Measurements from ENCODE around the gene VANGL1.

The VANGL1 gene

DNA sequence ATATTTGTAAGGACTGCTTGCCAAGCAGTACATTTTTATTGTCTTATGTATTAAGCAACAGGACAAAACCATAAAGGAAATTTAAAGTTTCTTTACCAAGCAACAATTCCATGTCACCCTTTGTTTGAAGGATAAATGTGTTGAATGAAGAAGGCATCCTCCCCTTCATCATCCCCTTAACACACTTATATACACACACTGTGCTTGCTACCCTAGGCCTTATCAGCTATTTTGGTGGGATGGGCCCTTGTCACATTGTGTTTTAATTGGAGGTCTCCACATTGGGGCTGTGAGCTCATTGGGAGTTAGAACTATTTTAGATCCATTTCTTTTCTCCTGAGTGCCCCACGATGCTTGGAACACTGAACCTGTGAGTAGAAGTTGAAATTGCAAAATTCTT is 1.9 kb downstream of the VANGL1 start:
- no peak for DNase-seq (ENCODE audit: low spot score)

DNA sequence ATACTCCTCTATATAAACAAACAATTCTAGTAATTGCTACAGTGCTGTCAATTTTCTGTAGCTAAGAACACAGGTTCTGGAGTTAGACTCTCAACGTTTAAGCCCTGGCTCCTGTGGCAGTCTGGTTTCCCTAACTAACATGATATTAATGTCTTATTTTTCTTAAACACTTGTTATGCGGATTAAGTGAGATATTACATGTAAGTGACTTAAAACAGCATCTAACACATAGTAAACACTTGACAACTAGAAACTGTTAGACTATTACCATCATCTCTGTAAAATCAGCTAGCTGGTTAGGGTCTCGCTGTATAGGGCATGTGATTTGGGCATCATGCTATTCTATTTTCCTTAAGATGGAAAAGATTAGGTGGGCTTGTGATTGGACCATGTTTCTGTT is 2.3 kb downstream of the VANGL1 start:
- no peak for DNase-seq (ENCODE audit: low spot score)

DNA sequence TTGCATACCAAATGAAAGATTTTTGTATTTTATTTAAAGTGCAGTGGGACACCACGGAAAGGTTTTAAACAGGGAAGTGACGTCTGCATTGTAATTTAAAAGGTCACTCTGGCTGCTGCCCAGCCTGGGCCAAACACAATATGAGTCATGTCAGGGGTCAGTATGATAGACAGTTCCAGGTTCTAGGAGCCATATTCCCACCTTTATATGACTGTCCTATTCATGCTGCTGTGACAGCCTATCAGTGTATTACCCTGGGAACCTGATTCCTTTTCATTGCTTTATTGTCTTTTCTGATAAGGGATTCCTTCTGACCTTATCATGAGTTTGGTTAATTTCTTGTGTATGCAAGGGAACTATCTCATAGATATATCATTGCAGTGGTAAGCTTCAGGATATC is 5.3 kb downstream of the VANGL1 start:
- DNase-seq (ENCODE audit: low spot score), result no peak

DNA sequence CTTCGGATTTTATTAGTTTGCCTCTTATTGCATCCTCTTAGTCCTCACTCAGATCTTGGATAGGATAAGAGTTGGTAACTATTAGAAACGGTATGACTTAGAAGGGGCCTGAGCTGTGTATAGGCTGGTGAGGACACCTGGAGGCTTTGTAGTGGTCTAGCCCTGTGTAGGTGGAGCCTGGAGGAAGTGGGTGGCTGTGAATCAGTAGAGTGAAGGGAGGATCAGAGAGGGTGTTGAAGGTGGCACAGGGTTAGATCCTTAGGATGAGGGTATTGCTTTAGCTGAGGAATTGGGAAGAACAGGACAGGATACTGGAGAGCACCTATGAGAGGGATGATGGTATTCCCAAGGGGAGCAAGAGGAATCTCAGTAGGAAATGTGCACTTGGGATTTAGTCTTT is 5.7 kb downstream of the VANGL1 start:
- DNase-seq (ENCODE audit: low spot score), result peak; percentile 20

DNA sequence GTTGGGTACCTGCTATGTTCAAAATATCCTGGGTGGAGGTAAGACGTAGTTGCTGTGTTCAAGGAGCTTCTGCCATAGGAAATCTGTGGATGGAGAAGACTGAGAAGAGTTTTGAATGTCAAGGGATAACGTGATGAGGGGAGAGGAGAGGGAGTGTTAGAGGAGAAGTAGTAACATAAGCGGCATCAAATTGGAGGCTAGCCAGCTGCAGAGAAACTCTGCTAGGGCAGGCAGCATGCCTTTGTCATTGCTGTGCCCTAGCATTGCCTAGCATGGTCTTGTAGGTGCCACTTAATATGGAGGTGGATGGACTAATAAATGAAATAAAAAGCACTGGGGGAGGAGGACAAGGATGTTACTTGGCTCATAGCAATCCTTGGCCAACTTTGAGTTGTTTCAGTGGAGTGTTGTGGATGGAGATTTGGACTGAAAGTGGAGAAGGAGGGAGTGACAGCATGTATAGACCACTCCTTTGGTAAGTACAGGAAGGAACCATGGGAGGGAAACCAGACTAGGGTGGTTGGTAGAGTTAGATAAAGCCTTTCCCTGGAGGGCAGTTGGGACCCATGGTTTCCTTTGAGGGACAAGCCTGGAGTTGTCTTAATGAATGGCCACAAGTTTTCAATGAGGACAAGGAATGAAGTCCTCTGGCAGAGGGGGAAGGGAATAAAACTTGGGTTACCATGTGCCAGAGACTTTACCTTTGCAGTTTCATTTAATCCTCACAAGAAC is 6.3 kb downstream of the VANGL1 start:
- DNase-seq (ENCODE audit: low spot score), result no peak

DNA sequence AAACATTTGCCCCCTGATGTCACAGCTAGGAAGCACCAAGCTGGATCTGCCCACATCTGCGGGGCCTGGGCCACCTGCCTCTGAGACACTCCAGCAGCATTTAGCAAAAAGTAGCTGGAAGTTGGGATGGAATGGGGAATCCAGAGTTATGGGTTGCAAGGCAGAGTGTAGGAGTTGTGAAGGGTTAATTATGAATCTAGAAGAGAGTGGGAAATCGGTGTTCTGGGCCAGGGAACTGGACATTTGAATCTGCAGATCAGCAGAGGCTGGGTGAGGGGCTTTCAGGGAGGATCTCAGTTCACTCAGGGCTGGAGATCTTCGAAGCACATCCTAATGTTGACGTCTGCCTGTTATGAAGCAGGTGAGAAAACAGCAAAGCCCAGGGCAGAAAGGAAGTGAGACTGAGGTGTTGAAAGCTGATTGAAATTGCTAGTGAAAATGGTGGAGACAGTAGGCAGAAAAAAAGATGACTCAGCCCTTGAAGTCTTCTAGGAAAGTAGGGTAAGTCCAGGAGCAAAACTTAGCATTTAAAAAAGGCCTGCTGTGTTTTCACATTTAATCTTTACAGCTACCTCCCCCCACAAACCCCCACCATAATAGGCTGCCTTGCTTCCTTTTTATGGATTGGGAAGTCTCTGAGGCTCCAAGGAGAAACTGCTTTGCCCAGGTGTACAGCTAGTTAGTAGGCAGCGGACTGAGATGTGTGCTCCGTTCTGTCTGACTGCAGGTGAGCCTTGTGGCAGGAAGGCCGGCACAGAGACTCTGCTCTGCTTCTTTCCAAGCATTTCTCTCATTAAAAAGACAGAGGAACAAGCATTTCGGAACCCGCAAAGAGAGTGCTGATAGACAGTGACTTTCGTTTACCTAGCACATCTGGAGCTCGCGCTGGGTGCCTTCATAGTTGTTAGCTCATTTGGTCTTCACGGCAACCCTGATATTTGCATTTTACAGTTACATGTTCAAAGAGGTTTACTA is 7.2 kb downstream of the VANGL1 start:
- DNase-seq (ENCODE audit: low spot score), result peak; percentile 20

DNA sequence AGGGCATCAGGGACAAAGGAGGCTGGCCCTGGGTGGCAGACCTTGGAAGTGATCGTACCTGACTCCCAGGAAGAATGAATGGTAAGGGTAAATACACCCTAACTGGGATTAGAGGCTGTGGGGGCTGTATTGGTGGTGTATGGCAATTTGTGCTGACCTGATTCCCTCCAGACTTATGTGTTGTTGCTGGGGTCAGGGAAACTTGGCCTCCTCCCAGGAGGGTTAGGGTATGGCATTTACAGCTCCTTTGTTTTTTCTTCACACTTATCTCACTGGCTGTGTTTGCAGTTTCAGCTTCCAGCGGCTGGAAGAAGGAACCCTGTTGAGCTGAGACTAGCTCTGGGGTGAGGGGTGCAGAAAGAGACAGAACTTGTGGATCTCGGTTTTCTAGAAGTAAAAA is 8.2 kb downstream of the VANGL1 start:
- no peak for DNase-seq (ENCODE audit: low spot score)

DNA sequence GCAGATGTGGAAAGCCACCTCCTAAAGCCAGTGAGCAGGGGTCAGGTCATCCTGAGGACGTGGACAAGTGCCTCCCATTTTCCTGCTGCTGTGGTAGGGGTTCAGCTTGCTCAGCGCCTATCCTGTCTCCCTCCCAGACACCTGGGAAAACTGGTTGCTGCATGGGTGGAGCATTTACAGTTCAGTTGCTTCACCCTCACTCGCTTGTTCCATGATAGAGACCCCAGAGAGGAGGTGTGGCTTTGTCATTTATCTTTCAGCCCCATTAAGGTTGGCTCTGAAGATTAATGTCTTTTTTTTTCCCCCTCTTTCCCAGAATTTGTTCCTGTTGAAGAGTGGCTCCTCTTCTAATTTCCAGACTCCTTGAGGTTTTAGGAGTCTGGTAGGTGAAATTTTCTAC is 9.2 kb downstream of the VANGL1 start:
- no peak for DNase-seq (ENCODE audit: low spot score)

DNA sequence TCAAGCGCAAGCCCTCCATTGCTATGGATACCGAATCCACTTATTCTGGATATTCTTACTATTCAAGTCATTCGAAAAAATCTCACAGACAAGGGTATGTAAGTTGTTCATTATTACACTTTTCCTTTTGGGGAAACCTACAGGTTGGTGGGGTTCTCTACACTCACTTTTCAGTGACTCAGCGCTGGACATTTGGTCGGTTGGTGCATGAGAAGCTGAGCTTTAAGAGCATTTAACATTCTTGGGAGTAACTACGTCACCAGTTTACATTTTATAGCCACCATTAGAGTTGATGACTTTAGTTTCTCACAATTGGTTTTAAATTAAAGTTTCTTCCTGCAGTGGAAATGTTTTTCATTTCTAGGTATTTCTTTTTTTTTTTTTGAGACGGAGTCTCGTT is 9.6 kb downstream of the VANGL1 start:
- no peak for DNase-seq (ENCODE audit: low spot score)

DNA sequence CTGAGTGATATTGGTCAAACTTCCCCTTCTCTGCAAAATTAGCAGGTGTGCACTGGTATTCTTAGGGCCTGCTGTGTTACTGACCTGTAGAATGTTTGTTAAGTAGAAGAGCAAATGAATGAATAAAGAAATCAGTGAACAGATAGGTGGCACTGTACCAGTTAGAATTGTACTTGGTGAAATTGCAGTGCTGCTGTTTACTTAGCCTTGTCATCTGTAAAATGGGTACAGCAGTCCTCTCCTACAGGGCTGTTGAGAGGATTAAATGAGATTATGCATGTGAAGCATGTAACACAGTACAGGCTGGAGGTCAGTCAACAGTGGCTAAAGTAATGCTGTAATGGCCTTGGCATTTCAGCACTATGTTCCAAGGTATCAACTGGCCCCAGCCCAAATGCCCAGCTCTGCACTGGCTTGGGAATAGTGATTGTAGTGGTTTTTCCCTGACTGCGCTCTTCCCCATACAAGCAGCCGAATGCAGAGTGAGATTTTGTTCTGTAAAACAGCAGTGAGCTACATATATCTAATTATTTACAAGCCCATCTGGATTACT is 10.5 kb downstream of the VANGL1 start:
- DNase-seq (ENCODE audit: low spot score), result no peak

DNA sequence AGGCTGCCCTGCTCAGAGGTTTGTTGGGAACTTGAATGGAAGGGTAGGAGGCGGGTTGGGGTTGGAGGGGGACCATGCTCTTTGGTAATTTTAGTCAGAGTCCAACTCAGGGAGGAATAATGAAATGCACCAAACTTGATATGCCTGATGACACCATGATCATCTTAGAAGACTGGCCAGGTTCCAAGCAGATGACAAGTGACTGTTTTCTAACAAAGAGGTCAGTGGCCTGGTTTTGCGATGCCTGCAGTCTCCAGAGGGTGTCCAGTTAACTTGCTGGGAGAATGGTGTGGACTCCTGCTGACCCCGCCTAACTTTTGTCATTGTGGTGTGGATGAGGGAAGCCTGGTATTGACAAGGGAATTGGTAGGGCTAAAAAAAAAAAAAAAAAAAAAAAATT is 12.4 kb downstream of the VANGL1 start:
- no peak for DNase-seq (ENCODE audit: low spot score)

DNA sequence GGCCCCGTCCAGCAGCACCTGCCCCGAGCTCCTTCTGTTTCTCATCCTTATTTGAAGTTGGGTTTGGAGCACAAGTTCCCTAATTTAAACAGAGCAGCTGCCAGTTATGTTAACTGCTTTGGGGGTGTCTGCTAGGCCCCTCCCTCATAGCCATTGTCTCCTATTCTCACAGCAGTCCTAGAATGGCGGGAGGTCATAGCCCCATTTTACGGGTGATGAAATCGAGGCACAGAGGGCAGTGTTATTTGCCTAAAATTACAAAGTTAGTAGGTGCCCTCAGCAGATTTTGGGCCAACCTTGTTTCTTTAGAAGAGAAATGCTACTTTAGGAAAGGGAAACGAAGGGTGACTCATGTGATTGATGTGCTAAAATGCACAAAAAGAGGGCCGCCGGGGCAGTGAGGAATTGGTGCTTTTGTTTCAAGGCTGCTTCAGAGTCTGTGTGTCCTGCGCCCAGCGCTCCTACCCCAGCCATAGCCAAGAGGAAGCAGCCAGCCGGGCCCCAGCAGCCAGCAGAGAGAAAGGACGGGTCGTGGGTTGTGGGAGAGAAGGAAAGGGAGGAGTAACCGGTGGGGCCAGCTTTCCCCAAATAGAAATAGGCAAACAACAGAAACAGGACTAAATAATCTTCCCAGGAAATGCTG is 13.0 kb downstream of the VANGL1 start:
- DNase-seq (ENCODE audit: low spot score), result no peak

DNA sequence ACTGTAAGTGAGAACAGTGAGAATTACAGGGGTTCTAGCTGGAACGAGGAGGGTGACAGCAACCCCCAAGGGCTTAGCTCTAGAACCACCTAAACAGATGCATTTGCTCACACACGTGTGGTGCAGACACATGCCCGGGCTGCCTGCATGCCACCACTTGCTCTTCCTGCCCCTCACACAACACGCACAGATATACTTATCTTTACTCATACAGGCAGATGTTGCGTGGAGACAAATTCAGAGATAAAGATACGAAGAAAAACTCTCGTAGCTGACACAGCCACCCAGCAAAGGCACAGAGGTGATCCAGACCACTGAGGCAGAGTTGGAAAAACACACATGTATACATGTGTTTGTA is 13.5 kb downstream of the VANGL1 start:
- DNase-seq (ENCODE audit: low spot score), result no peak

DNA sequence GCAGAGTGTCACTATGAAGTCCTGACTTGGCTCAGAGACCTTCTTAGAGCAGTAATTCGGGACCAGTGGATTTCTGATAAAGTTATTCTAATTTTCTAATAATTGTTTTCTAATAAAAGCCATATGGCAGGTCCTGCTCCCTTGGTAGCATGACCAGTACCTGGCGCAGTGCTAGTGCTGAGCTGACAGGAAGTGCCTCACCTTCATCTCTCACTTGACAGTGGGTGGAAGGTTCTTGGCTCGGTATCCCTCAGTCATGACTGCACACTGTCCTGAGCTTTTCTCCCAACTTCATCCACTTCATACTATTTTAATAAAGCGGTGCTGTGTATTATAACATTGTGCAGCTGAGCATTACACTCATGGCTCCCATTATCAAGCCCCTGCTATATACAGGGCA is 14.1 kb downstream of the VANGL1 start:
- no peak for DNase-seq (ENCODE audit: low spot score)

DNA sequence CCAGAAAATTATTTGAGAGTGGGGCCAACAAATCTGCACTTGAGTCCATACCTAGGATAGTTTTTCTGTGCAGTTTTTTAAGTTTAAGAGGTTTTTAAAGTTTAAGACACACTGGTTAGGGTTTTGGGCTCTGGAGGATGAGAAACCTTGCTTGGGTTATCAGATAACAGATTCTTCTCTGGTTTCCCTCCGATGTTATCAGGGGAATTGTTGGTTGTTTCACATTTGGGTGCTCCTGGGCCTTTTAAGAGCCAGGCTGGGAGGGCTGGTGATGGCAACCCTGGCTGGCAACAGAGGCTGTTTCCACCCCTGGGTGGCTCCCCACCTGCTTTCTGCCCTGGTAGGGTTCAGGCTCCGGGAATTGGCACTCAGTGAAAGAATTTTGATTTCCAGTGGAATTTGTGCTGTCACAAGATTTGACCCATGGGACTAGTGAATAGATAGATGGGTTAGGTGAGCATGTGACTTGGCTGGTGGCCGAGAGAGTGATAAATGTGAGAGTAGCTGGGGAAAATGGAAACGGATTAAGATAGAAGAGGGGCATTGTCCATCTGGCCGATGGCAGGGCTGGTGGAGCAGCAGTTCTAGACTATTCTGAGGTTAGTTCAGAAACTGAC is 14.8 kb downstream of the VANGL1 start:
- no peak for DNase-seq (ENCODE audit: low spot score)

DNA sequence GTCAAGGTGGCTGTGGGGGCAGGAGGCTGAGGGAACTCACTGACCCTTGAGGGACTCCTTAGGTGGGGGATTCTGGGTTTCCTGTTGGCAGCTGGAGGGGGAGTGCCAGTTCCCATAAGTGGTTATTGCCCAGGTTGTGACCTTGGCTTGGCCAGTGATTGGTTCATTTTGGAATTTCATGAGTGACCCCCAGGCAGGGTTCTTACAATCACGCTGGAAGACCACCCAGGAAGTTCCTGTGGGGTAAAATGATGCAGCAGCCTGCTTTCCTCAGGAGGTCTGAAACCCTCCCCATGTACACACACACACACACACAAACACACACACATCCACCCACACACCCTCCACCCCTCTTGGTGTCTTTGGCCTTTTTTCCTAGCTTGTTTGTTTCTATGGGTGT is 16.9 kb downstream of the VANGL1 start:
- no peak for DNase-seq (ENCODE audit: low spot score)

DNA sequence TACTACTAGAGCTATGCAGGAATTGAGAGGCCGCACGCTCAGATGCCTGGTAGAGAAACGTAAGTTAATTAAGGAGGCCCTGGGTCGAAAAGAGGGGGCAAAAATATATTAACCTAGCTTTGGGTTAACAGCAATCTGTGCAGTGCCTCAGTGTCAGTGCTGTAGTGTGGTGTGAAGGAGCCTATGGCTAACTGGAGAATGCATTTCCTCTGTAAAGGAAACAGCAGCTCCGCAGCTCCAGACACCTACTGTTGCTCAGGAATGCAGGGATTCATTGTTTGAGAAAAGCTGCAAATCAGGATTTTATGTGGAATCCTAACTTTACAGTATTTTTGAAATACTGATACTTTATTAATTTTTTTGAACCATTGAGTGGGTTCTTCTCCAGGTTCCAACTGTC is 18.4 kb downstream of the VANGL1 start:
- no peak for DNase-seq (ENCODE audit: low spot score)

DNA sequence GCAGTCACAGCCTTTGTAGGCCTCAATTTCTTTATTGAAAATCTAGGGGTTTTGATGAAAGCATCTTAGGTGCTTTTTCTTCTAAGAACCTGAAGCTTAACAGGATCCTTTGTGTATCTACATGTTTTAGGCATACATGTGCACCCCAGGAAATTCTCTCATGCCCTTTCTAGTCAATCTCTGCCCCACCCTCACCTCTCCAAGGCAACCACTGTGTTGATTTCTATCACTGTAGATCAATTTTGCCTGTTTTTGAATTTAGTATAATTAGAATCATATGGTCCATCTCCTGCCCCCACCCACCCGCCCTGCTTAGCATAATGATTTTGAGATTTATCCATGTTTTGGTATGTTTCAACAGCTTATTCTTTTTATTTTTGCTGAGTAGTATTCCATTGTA is 19.4 kb downstream of the VANGL1 start:
- no peak for DNase-seq (ENCODE audit: low spot score)

DNA sequence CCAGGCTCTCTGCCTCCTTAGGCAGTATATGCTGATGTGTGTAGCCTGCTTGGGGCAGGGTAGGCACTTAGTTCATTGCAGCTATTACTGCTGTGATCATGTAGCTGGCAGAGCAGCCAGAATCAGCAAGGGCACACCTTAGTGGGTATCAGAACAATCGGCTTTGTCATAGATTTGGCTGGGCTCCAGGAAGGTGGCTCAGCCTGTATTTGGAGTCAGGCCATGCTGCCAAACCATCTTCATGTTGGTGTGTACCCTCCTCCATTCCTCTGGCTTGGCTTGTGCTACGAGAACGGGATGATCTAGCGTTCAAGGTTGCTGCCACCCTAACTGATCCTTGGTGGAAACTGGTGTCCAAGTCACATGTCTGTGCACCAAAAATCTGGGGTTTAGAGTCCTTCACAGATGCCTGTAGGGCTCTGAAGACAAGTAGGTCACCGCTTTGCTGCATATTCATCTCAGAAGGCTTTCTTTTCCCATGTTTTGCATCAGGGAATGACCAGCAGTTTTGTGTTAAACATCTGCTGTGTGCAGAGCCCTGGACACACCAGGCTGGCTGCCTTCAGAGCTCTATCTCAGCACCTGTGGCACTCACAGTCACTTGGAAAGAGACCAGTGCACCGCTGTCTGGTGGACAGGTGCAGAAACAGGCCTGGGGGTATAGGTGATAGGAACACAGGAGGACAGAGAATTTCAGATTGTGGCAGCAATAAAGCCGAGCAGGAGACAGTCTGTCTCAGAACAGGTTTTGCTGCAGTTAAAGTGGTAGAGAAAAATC is 23.7 kb downstream of the VANGL1 start:
- no peak for DNase-seq (ENCODE audit: low spot score)

DNA sequence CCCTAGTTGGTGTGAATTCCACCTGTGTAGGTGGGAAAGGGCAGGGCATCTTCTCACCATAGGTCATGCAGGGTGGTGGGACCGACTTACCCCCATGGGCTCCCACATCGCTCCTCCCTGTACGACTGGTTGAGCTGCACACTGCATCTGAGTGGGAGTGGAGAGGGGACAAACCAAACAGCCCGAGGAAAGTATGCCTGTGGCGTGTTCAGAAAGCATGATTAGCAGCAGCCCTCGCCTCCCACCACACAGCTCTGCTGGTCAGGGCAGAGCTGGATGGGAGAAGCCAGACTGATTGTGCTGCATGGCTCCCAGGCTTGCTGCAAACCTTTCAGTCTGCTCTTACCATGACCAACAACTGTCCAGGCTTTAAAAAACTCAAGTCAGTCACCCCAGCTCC is 24.4 kb downstream of the VANGL1 start:
- no peak for DNase-seq (ENCODE audit: low spot score)

DNA sequence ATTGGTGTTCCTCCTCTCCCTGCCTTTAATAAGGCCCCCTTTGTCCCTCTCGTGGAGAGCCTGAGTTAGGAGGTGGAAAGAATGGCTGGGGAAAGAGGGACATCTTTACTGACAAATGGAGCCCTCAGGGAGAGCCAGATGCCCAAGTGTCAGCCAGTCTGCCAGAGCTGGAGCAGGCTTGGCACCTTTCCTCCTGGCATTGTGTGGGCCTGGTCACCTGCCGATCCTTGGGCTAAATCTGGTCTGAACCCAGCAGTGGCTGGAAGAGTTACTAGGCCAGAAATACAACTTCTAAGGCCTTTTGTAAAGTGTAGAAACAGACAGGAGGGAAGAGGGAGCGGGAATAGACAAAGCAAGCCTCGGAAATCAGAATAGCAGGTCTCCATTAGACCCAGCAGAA is 24.9 kb downstream of the VANGL1 start:
- DNase-seq (ENCODE audit: low spot score), result no peak

DNA sequence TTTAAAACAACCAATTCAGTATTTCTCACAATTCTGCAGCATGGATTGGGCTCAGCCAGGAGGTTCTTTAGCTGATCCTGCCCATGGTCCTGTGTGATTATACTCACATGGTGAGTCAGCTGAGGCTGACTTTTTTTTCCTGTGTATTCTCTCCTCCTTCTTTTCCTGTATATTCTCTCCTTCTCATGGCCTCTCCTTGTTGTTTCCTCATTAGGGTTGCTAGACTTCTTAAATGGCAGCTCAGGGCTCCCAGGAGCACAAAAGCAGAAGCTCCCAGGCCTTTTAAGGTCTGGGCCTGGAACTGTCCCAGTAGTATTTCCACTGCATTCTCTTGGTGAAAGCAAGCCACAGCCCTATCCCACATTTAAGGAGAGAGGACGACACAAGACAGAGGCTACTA is 26.8 kb downstream of the VANGL1 start:
- DNase-seq (ENCODE audit: low spot score), result no peak
